NCI-H1092 treated with DMSO at 0.1 percent for 48 hours (cell line): ENCODE data around the gene PPFIA4.

Source experiments
- DNase-seq: peaks from one replicate; lab custom pipeline; 2025; lab: John Stamatoyannopoulos, UW

Gene PPFIA4

GRCh38 chr1:203082571-203083462 lies 56.5 kb downstream of the PPFIA4 start:
- DNase-seq = no peak

GRCh38 chr1:203083463-203083921 lies 57.2 kb downstream of the PPFIA4 start:
- DNase-seq = no peak

DNA sequence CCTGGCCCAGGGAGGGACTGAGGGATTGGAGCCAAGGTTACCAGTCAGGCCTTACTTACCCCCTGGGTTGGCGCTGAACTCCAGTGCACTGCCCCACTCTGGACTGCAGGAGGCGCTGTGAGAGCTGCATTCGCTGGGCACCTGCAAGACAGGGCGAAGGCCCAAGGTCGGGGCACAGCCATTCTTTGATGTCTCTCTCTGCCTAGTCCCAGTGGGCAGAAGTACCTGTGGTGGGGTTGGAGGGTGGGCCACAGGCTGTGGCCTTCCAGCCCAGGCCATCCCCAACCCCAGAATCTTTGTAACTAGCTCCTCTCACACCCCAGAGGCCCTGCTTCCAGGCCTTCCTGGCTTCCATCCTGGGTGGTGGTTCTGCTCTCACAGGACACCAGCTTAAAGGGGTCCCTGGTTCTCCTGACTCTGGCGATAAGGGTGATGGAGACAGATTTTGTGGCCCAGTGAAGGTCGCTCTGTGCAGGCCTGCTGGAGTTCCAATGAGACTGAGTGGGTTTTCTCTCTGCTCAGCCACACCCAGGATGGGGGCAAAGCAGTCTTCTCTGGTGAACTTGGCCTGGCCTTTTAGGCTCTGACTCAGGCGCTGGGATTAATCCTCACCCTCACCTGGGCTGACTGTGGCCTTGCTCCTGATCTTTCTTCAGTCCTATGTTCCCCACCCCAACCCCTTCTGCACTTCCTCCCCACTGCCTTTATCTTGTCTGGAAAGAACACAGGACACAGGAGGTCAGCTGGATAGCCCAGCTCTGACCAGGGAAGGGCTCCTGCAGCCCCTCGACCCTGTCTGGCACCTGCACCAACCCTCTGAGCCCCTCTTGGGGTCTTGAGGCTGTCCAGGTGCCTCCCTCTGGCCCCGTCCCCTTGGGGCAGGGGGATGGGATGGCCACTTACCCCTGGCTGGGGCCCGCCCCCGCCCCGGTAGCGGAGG lies 58.6 kb downstream of the PPFIA4 start:
- no peak for DNase-seq

GRCh38 chr1:203085528-203086406 lies 59.5 kb downstream of the PPFIA4 start, which contains the start of gene MYOG:
Gene MYOG, minus strand, starts transcription at chr1:203086012. Its CDS starts 51 bp downstream, at chr1:203085961.
- peak; percentile 57 for DNase-seq

DNA sequence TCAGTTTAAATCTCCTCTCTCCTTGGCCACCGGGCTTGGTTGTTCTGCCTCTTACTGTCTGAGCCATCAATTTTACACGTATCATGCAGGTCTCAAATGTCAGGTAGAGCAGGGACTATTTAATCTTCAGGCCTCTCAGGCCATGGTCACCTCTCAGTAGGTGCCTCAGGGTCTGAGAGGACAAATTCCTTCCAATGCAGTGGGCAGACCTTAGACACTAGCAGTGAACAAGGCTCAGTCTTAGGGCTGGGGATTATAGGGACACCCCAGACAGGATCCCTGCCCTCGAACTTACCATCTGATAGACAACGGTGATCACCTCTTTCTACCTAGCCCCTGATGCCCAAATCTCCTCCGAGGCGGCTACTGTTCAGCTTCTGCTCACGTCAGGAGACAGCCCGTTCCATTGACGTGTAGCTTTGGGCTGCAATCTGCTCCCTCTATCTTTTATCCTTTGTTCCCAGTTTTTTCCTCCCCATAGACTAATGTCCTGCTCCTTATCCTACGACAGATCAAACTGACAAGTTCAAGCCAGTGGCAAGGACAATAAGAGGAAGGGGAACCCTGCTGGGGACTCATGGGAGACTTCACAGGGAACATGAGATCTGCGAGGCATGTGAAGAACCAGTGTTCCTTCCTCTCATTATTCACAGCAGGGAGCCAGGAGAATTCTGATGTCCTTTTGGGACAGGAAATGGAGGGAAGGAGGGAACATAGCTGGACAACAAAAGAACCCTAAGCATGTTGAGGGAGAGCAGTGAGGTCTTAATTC lies 60.9 kb downstream of the PPFIA4 start:
- DNase-seq = no peak

- no peak for DNase-seq
Observed at GRCh38 chr1:203088441-203088840, 62.1 kb downstream of the PPFIA4 start.

GRCh38 chr1:203089001-203089650 lies 62.8 kb downstream of the PPFIA4 start:
- DNase-seq = no peak

DNA sequence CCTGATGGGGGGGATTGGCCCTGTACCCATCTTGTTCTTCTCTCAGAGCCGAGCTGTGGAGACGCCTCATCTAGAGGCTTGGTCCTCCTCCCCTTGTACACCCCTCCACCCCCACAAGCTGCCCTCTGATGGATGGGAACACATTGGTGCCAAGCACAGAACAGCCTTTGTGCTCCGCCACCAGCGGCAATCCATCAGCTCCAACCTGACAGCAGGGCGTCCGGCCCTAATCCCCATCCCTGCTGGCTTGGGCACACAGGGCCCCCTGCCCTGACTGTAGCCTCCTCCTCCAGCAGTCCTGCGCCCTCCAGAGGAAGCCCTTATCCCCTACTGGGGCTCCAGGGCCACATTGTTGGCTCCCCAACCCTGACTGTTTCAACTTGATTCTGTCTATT lies 63.4 kb downstream of the PPFIA4 start:
- DNase-seq = no peak

DNA sequence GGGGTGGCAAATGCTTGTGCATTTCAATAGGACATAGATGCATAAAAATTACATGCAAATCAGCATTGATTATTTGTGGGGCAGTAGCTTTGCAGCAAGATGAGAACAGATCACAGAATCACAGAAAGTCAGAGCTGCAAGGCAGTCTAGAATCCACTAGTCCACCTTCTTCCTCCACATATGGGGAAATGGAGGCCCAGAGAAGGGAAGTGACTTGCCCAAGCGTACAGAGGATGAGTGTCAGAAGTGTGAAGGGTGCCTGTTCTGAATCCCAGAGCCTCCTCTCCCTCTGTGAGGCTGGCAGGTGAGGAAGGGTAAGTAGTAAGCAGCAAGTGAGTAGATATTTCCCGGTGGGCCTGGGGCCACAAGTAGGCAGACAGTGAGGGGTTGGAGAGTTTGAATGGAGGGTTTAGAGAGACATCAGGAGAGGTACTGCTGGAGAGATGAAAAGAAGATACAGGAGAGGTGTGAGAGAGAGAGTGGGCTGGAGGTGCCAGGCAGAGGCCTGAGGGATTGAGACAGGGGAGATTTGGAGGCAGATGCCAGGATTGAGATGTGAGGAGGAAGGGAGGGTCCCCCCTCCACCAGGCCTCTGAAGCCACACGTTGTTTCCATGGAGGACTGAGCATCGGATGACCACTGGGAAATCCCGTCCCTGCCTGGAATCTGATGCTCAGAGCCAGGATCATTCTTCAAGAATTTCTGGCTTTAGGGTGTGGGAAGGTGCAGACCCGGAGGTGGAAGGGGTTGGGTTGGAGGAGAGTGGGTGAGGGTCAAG lies 64.3 kb downstream of the PPFIA4 start:
- no peak for DNase-seq

DNA sequence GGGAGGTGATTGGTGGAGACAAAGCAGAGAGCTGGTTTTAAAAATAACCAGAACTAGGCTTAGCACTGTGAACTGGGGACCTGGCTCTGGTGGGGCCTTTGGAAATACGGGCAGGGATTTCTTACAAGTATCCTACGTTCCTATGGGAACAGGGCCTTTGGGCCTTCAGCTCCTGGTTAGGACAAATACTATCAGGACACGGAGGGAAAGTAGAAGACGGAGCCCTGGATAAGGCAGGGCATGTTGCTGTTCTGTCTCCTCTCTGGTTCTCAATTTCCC lies 64.8 kb downstream of the PPFIA4 start:
- DNase-seq = no peak

DNA sequence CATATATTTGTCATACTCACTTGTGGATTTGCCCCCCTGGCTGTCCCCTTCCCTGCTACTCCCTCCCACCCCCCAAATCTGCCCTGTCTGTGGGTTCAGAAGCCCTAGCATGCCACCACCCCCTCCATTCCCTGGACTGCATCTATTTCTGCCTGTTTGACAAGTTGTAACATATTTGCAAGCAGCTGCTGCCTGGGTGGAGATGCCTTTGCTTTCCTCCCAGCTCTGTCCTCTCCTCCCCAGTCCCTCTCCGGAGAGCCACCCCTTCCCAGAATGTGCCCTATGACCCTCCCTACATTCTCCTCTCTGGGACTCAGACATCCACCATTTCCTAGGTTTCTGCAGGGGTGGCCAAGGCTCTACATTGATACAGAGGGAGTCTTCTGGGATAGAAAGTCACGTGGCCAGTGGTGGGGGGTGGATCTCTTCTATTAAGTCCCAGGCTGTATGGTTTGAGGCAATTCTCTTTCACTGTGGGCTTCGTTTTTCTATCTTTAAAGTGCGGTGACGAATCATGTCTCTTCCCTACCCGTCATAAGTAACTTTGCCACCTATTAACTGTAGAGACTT lies 65.6 kb downstream of the PPFIA4 start:
- no peak for DNase-seq

GRCh38 chr1:203093754-203094410 lies 67.6 kb downstream of the PPFIA4 start:
- no peak for DNase-seq

DNA sequence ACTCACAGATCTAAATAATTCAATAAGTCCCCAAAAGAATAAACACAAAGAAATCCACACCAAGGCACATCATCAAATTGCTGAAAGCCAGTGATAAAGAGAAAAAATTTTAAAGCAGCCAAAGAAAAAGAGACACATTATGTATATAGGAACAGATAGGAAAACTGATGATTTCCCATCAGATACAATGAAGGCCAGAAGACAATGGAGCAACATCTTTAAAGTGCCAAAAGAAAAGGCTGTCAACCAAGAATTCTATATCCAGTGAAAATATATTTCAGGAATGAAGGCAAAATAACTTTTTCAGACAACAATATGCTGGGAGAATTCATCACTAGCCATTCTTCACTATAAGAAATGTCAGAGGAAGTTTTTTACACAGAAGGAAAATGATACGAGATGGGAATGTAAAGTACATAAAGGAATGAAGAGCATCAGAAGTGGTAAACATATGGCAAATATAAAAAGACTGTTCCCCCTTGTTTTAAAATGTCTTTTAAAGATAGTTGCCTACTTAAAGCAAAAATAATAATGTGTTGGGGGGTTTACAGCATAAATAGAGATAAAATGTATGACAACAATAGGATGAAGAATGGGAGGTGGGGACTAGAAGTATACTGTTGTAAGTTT lies 68.9 kb downstream of the PPFIA4 start:
- no peak for DNase-seq

DNA sequence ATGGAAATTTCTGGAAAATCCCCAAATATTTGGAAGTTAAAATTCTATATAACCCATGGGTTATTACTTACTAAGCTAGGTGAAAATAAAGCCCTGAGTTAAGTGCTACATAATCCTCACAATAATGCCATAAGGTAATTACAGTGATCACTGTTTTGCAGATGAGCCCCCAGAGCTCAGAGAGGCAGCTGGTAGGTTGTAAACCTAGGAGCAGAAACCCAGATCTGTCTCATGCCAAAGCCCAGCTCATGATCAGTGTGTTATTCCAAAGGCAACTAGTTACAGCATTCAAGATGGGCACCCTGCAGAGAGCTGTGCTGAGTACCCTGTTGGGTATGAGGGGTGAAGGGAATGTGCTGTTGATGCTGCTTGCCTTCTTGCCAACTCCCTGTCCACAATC lies 70.3 kb downstream of the PPFIA4 start:
- DNase-seq = no peak

- no peak for DNase-seq
Observed at GRCh38 chr1:203097001-203097400, 70.7 kb downstream of the PPFIA4 start.

DNA sequence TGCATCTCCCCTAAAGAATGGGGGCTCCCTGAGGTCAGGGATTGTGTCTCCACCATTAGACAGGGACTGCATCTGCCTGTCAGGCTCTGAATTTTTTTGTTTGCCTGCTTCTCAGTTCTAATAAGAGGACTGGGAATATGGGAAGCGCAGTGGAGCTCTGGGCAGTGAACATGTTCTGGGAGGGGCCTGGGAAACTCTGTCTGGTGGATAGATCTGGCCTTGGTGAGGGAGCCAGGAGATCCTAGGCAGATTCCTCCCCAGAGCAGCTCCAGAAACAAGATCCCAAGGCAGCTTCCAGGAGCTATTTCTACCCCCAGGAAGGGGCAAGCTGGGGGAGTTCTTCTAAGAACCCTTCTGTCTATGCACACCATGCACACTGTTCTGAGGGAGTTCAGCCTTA lies 72.2 kb downstream of the PPFIA4 start:
- DNase-seq = no peak

GRCh38 chr1:203098914-203099520 lies 72.7 kb downstream of the PPFIA4 start:
- no peak for DNase-seq
